TTC549 (cell line): Measurements from ENCODE around the gene FSTL3.
"Not testable (repeated sequence)": the region's sequence is repeated elsewhere in the genome, so short reads cannot be mapped to it uniquely, and the experiment has no call there.

Experiments used
- FAIRE-seq: peaks from 2 replicates; lab custom pipeline; 2012; peaks lifted over from hg19 to GRCh38; lab: Jason Lieb, UNC

Gene FSTL3

GRCh38 chr19:711254-711653, 35.1 kb downstream of the FSTL3 start:
- no peak for FAIRE-seq

DNA sequence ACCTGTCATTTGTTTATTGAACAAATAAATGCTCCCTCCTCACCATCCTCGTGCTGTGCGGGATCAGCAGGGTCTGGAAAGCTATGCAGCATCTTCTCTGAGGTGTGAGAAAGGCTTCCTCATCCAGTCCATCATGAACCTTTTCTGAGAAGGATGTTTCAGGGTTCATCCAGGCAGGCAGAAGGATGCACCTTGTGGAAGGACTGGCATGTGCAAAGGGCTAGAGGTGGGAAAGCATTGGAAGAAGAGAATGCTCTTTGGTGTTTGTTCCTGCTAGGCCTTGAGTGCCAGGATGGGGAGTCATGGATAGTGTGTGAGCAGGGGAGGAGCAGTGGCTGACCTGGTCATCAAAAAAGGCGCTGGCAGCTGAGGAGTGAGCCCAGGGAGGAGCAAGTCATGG, 39.2 kb downstream of the FSTL3 start:
- no peak for FAIRE-seq

- no peak for FAIRE-seq
Measured at GRCh38 chr19:718251-718951, 42.2 kb downstream of the FSTL3 start.

GRCh38 chr19:718991-719512, 42.9 kb downstream of the FSTL3 start:
- FAIRE-seq: no peak

DNA sequence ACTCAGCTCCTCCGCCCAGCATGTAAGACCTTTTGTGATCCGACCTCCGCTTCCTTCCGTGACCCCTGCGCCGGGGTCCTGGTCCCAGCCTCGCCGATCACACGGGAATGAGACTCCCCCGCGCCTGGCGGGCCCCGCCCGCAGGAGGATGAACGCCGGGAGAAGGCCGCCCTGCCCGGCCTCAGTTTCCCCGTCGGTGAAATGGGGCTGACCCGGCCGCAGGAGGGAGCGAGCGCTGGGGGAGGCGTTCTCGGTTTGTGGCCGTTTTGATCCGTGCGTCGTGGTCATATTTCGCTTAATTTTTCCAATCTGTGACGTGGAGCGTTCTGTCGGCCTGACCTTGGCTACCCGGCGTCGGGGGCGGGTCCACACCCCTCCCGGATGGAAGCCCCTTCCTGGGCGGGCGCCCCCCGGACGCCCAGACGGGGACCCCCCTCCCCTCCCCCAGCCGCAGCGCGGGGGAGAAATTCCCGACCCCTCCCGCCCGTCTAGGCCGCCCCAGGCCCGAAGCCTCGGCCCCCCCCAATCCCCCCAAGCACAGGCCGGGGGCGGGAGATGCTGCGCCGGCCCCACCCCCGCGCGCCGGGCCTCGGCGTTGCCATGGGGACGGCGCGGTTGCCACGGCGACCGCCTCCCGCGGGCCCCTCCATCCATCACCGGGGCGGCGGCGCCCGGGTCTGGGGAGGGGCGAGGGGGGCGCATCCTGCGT, 43.6 kb downstream of the FSTL3 start:
- FAIRE-seq: no peak

DNA sequence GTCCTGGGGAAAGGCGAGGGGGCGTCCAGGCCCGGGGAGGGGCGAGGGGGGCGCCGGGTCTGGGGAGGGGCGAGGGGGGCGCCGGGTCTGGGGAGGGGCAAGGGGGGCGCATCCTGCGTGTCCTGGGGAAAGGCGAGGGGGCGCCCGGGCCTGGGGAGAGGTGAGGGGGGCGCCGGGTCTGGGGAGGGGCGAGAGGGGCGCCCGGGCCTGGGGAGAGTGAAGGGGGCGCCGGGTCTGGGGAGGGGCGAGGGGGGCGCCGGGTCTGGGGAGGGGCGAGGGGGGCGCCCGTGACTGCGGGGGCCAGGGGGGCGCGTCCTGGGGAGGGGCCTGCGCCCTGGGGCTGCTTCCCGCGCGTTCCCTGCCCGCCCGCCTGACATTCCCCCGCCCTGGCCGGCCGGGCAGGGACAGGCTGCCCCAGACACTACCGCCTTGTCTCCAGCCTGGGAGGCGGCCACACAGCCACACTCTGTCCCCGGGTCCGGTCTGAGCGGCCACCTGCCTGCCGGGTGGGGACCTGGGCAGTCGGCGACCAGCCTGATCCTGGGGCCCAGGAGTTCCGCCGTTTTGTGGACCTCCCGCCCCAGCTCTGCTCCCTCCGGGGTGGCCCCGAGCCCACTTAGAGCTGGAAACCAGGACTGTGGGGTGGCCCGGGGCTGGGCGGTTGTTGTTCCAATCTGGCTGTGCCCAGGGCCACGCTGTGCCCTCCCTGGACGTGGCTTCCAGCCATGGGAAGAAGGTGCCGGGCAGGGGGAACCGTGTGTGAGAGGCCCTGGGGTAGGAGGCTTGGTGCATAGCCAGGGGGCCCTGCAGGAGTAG, 44.4 kb downstream of the FSTL3 start:
- no peak for FAIRE-seq

DNA sequence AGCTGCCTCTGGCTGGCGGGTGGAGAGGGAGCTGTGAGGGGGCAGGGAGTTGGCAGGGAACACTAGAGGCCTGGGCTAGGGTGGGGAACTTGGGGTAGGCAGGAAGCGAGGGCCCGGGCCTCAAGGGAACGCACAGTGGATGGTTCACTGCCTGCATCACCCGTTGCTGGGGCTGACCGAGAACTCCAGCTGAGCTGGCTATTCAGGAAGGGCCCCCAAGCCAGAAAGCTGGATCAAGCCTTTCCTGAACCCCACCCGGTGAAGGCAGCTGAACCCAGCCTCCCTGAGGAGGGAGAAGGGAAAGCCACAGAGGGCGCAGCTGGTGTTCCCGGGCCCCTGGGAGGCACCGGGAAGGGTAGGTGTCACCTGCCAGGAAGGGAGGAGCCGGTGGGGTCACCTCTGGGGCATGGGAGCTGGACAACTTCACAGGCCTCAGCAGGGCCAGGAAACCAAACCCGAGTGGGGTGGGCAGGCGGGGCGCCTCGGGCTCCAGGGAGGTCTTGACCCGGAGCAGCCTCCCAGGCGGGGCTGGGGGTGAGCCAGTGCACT, 46.4 kb downstream of the FSTL3 start:
- no peak for FAIRE-seq

DNA sequence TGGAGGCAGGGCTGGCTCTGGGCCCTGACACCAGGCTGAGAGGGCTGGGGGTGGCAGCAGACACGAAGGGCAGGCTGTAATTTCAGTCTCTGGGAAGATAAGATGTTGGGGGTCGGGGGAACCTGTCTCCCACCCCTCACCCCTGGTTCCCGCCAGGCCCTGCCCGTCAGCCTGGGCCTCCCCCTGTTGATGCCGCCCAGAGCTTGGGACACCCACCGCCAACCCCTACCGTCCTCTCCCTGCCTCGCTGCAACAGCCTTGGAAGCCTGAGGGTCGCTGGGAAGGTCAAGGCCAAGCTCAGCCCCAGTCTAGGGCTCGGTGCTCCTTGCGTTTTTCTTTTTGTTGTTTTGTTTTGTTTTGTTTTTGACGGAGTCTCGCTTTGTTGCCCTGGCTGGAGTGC, 47.1 kb downstream of the FSTL3 start:
- FAIRE-seq: no peak

- FAIRE-seq: no peak
Measured at GRCh38 chr19:723714-724113, 47.5 kb downstream of the FSTL3 start.

DNA sequence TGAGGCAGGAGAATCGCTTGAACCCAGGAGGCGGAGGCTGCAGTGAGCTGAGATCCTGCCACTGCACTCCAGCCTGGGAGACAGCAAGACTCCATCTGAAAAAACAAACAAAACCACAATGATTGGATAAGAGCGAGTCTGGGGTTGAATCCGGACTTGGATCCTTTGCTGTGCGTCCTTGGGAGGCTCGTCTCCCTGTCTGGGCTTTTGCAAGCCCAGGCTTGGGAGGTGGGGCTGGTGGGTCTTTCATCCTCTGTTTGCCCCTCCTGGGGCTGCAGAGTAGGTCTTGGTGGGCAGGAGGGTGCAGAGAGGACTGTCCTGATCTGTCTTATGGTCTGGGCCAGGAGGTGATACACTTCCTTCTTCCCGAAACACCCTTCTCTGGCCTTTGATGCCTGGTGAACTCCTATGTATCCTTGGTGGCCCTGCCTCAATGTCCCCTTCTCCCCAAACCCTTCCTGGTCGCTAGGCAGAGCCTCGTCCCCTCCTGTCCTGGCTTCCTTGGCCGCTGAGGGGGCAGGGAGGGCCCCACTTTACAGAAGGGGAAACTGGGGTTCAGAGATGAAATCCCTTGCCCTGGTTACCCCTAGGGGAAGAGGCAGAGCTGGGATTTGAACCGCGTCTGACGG, 49.4 kb downstream of the FSTL3 start:
- FAIRE-seq: no peak

DNA sequence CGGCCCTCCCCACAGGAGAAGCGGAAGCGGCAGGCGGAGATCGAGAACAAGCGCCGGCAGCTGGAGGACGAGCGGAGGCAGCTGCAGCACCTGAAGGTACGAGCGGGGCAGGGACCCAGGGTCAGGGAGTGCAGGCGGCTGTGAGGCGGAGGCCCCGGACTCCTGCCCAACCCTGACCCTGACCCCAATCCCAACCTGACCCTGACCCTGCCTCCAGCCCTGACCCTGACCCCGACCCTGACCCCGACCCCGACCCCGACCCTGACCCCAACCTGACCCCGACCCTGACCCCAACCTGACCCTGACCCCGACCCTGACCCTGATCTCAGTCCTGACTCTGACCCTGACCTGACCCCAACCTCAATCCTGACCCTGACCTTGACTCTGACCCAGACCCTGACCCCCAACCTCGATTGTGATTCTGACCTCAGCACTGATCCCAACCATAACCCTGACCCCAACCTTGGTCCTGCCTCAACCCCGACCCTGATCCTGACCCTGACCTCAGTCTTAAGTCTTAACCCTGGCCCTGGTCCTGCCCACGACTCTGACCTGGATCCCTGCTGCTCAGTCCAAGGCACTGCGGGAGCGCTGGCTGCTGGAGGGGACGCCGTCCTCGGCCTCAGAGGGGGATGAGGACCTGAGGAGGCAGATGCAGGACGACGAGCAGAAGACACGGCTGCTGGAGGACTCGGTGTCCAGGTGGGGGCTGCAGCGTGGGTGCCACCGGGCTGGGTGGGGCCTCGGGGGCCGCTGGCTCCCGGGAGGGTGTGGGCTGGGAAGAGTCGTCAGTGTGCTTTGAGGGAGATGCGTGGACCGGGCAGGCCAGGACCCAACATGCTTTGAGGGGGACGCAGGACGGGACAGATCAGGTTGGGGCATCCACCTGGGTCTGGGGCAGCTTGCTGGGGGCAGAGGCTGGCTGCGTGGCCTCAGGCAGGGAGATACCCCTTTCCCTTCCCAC, 51.1 kb downstream of the FSTL3 start:
- no peak for FAIRE-seq

GRCh38 chr19:728011-728410, 51.8 kb downstream of the FSTL3 start:
- no peak for FAIRE-seq

- FAIRE-seq: not testable (repeated sequence)
Measured at GRCh38 chr19:729564-729963, 53.4 kb downstream of the FSTL3 start.

DNA sequence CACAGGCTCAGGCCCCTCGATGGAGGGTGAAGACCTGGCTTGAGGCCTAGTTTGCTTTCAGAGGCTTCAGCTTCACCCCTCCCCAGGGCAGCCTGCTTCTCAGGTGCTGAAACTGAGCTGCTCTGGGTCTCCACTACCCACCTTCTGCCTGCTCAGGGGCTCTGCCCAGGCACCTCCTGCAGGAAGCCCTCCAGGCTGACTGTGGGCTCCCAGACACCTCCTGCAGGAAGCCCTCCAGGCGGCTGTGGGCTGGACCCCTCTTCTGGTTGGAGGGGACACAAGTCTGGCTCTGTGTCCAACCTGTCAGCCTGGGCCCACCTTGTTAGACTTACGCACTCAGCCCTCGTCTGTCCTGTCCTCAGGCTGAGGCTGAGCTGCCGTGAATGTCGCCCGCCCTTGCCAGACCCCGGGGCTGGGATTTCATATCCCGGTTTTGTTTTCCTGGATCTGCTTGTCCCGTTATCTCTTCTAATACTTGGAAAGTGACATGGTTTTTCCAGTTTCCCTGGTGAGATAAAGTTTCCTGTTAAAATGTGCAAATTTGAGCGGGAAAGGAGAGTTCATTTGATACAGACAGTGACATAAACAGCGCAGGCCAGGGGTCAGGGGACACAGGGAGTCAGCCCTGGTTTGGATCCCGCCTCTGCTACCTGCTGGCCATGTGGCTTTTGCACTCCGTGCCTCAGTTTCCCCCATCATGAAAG, 53.9 kb downstream of the FSTL3 start:
- no peak for FAIRE-seq

DNA sequence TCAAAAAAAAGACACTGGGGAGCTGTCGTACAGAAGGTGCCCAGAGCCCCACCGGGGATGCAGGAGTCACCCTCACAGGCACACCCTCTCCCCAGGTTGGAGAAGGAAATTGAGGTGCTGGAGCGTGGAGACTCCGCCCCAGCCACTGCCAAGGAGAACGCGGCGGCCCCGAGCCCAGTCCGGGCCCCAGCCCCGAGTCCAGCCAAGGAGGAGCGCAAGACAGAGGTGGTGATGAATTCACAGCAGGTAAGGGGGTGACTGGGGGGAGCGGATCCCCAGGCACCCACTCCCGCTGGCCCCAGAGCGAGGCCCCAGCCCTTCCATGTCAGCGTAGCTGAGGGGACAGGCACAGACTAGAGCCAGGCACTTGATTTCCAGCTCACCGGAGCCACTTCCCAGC, 54.8 kb downstream of the FSTL3 start:
- FAIRE-seq: no peak

GRCh38 chr19:732148-733069, 56.2 kb downstream of the FSTL3 start:
- FAIRE-seq: no peak
